Measurements from ENCODE around the gene BRD1.

BRD1 gene

GRCh38 chr22:49827853-49828598 lies at the start of gene BRD1:
BRD1 (minus strand) TSS chr22:49827873; CDS start chr22:49824317, 3,556 bp downstream.
- DNase-seq = peak; percentile 10 to 49 (median 46)

GRCh38 chr22:49873228-49873940 lies 45.7 kb upstream of the BRD1 start:
- DNase-seq = no peak

GRCh38 chr22:49872347-49872746 lies 44.7 kb upstream of the BRD1 start:
- no peak for DNase-seq

- DNase-seq = no peak
Observed at GRCh38 chr22:49871482-49871881, 43.8 kb upstream of the BRD1 start.

- DNase-seq = no peak
Observed at GRCh38 chr22:49869845-49870712, 42.4 kb upstream of the BRD1 start.

GRCh38 chr22:49869086-49869830 lies 41.6 kb upstream of the BRD1 start:
- no peak for DNase-seq

- DNase-seq = no peak
Observed at GRCh38 chr22:49867303-49868265, 39.9 kb upstream of the BRD1 start.

- no peak for DNase-seq
Observed at GRCh38 chr22:49866646-49867045, 39.0 kb upstream of the BRD1 start.

- DNase-seq = no peak
Observed at GRCh38 chr22:49866134-49866533, 38.5 kb upstream of the BRD1 start.

GRCh38 chr22:49865156-49865555 lies 37.5 kb upstream of the BRD1 start:
- no peak for DNase-seq

- no peak for DNase-seq
Observed at GRCh38 chr22:49863931-49864330, 36.3 kb upstream of the BRD1 start.

- no peak for DNase-seq
Observed at GRCh38 chr22:49862496-49862776, 34.8 kb upstream of the BRD1 start.

- no peak for DNase-seq
Observed at GRCh38 chr22:49861642-49862495, 34.2 kb upstream of the BRD1 start.

- no peak for DNase-seq
Observed at GRCh38 chr22:49858827-49859226, 31.2 kb upstream of the BRD1 start.

GRCh38 chr22:49856766-49857618 lies 29.3 kb upstream of the BRD1 start:
- DNase-seq = no peak

GRCh38 chr22:49856343-49856742 lies 28.7 kb upstream of the BRD1 start:
- no peak for DNase-seq

- peak in 1 of 3 experiments; percentile 2 for DNase-seq
Observed at GRCh38 chr22:49855251-49855911, 27.7 kb upstream of the BRD1 start.

GRCh38 chr22:49853981-49854831 lies 26.5 kb upstream of the BRD1 start:
- peak in 2 of 3 experiments; percentile 30 to 50 for DNase-seq
